HepG2 (cell line): ENCODE measurements around the gene RPL27A. TPM values are rescaled to one million over a fixed set of nuclear protein-coding genes. Genes with fewer than 3 reads are reported as not detected.

Experiments used
- BHLHE40 ChIP-seq: IDR thresholded peaks from 2 replicates; pipeline ENCODE4 v1.6.1; 2011; ENCODE audit warnings: low read length, improper control_type of control experiment
- CEBPB ChIP-seq: IDR thresholded peaks from 2 replicates; pipeline ENCODE4 v1.6.1; 2011; ENCODE audit warnings: low read depth, low read length, improper control_type of control experiment, borderline replicate concordance
- HOXA5 ChIP-seq: sonication (generic); formaldehyde crosslinking; IDR thresholded peaks from 2 replicates; pipeline ENCODE4 v1.4.0; 2020; ENCODE audit warnings: missing genetic modification reagents
- MAFF ChIP-seq: IDR thresholded peaks from 2 replicates; pipeline ENCODE4 v1.6.1; 2011; ENCODE audit warnings: low read depth, low read length, improper control_type of control experiment
- NFIB ChIP-seq: sonication (generic); formaldehyde crosslinking; IDR thresholded peaks from 2 replicates; pipeline ENCODE4 v1.9.0; 2021; ENCODE audit warnings: missing genetic modification reagents, mild to moderate bottlenecking, borderline replicate concordance
- PRPF4 ChIP-seq: fragments of 200-400 bp; formaldehyde crosslinking; IDR thresholded peaks from 2 replicates; pipeline ENCODE4 v1.6.1; 2016; ENCODE audit warnings: low read length, low read depth; ENCODE audit not compliant: poor library complexity, severe bottlenecking
- RAD21 ChIP-seq: fragments of 450-650 bp; formaldehyde crosslinking; IDR thresholded peaks from 2 replicates; pipeline ENCODE4 v1.5.0; 2020; ENCODE audit warnings: mild to moderate bottlenecking
- RARG ChIP-seq: sonication (generic); formaldehyde crosslinking; IDR thresholded peaks from 2 replicates; pipeline ENCODE4 v1.4.0; 2020; ENCODE audit warnings: low read depth, mild to moderate bottlenecking, missing genetic modification reagents
- THRA ChIP-seq: sonication (generic); formaldehyde crosslinking; IDR thresholded peaks from 2 replicates; pipeline ENCODE4 v1.4.0; 2020; ENCODE audit warnings: missing genetic modification reagents, borderline replicate concordance
- ZFP37 ChIP-seq: sonication (generic); formaldehyde crosslinking; IDR thresholded peaks from 2 replicates; pipeline ENCODE4 v1.4.0; 2020; ENCODE audit warnings: missing genetic modification reagents, borderline replicate concordance
- ZNF230 ChIP-seq: sonication (generic); formaldehyde crosslinking; IDR thresholded peaks from 2 replicates; pipeline ENCODE4 v1.4.0; 2020; ENCODE audit warnings: mild to moderate bottlenecking, missing genetic modification reagents
- ZNF251 ChIP-seq: sonication (generic); formaldehyde crosslinking; IDR thresholded peaks from 2 replicates; pipeline ENCODE4 v1.9.0; 2021; ENCODE audit warnings: mild to moderate bottlenecking, missing genetic modification reagents
- ZNF607 ChIP-seq: sonication (generic); formaldehyde crosslinking; IDR thresholded peaks from 2 replicates; pipeline ENCODE4 v1.5.1; 2020; ENCODE audit warnings: missing genetic modification reagents, mild to moderate bottlenecking, borderline replicate concordance
- ZNF788 ChIP-seq: sonication (generic); formaldehyde crosslinking; IDR thresholded peaks from 2 replicates; pipeline ENCODE4 v1.5.0; 2020; ENCODE audit warnings: mild to moderate bottlenecking, missing genetic modification reagents, borderline replicate concordance
- ZSCAN22 ChIP-seq: sonication (generic); formaldehyde crosslinking; IDR thresholded peaks from 2 replicates; pipeline ENCODE4 v1.4.0; 2020; ENCODE audit warnings: mild to moderate bottlenecking, missing genetic modification reagents
- polyA plus RNA-seq, 8 experiments: library from polyadenylated mRNA; depleted of rRNA in 3 of 8; stranded (reverse) in 7 of 8; unstranded in 1 of 8; fragments of >200 nt; fragmentation: Illumina TruSeq in 4 of 8; extraction: Trizol in 4 of 8; gene quantifications; 2 replicates each; pipeline versions ENCODE4 v1.2.1 to v1.2.3, GENCODE V29; 2011 to 2016; ENCODE audit warnings: low read depth in 4 of 8, missing spikeins in 1 of 8, mixed read lengths in 1 of 8; ENCODE audit not compliant: insufficient read depth in 1 of 8
- total RNA-seq, 5 experiments: library from RNA; depleted of rRNA; stranded (reverse); fragments of >200 nt; fragmentation: Illumina TruSeq; extraction: Trizol; gene quantifications; 2 replicates each; pipeline ENCODE4 v1.2.3, GENCODE V29; 2016; ENCODE audit warnings: low read depth in 1 of 5
- TF ChIP-seq, protein P1 (sequence below): IDR thresholded peaks from 2 replicates; pipeline ENCODE4 v1.6.1; 2012; ENCODE audit warnings: inconsistent platforms
- TF ChIP-seq, protein P2 (sequence below): IDR thresholded peaks from 2 replicates; pipeline ENCODE4 v1.6.1; 2016; ENCODE audit warnings: missing compliant biosample characterization, missing genetic modification reagents, borderline replicate concordance
- TF ChIP-seq, protein P3 (sequence below): sonication (generic); formaldehyde crosslinking; IDR thresholded peaks from 2 replicates; pipeline ENCODE4 v1.4.0; 2020; ENCODE audit warnings: missing genetic modification reagents, borderline replicate concordance
- TF ChIP-seq, protein P4 (sequence below): sonication (generic); formaldehyde crosslinking; IDR thresholded peaks from 2 replicates; pipeline ENCODE4 v1.8.1; 2023; ENCODE audit warnings: mild to moderate bottlenecking, inconsistent platforms, moderate library complexity, missing genetic modification reagents, borderline replicate concordance
- TF ChIP-seq, protein P5 (sequence below): sonication (generic); formaldehyde crosslinking; conservative IDR thresholded peaks from 2 replicates; pipeline ENCODE4 v1.8.0; 2022; ENCODE audit warnings: low read depth, missing genetic modification reagents

RPL27A gene
- total and polyA plus RNA-seq, 2 of the 13 experiments (the other 11 are each of a cell fraction or from before 2014, with no cell fraction given) = 1,531 to 2,153 TPM

DNA sequence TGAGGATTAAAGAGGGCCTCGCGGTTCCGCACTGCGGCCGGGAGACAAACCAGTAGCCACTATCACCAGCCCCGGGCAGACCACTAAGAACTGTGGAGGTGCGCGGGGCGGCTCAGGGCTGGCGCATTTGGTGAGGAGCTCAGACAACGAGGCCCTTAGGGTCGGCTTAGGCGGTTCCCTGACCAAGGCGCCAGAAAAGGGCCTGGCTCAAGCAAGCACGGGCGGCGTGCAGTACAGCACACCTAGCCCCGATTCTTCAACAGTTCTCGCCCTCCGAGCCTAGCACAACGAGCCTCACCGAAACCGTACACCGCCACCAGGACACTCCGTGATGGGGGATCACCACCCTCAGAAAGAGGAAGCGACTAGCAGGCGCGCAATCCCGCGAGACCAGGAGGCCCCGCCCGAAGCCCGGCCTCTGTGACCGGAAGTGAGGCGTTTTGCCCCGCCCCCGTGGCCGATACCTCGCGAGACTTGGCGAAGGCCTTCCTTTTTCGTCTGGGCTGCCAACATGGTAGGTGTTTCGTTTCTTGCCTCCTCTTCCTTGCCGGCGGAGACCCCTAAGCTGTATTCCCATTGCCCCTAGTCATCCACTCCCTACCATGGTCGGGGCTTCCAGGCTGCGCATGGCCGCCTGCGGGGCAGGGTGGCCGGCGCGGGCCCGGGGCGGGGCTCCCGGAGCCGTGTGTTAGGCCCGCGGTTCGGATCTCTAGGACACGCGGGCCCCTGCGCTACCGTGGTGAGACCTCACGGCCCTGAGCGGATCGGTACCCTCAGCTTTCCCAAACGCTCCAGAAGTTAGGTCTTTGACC, at the start of gene RPL27A, which contains the start of gene TRIM66 (continued):
- peak; percentile 20; the same call in 1 of the 2 replicates for TF ChIP-seq RAD21
- TF ChIP-seq ZNF251 (CRISPR knock-in tag) = 0 out of 2 replicates have a peak, but pooled peaks have one; percentile 22
- TF ChIP-seq, protein P1, sequence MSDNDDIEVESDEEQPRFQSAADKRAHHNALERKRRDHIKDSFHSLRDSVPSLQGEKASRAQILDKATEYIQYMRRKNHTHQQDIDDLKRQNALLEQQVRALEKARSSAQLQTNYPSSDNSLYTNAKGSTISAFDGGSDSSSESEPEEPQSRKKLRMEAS = peak; percentile 74
- TF ChIP-seq THRA (CRISPR knock-in tag) = no peak
- TF ChIP-seq, protein P2, sequence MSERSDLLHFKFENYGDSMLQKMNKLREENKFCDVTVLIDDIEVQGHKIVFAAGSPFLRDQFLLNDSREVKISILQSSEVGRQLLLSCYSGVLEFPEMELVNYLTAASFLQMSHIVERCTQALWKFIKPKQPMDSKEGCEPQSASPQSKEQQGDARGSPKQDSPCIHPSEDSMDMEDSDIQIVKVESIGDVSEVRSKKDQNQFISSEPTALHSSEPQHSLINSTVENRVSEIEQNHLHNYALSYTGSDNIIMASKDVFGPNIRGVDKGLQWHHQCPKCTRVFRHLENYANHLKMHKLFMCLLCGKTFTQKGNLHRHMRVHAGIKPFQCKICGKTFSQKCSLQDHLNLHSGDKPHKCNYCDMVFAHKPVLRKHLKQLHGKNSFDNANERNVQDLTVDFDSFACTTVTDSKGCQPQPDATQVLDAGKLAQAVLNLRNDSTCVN = peak; percentile 32; the same call in 1 of the 2 replicates
- no peak for TF ChIP-seq MAFF
- peak; percentile 17; the same call in 1 of the 2 replicates for TF ChIP-seq ZFP37 (CRISPR knock-in tag)
- TF ChIP-seq PRPF4 = no peak
- TF ChIP-seq NFIB (CRISPR knock-in tag) = no peak
- TF ChIP-seq, protein P3, sequence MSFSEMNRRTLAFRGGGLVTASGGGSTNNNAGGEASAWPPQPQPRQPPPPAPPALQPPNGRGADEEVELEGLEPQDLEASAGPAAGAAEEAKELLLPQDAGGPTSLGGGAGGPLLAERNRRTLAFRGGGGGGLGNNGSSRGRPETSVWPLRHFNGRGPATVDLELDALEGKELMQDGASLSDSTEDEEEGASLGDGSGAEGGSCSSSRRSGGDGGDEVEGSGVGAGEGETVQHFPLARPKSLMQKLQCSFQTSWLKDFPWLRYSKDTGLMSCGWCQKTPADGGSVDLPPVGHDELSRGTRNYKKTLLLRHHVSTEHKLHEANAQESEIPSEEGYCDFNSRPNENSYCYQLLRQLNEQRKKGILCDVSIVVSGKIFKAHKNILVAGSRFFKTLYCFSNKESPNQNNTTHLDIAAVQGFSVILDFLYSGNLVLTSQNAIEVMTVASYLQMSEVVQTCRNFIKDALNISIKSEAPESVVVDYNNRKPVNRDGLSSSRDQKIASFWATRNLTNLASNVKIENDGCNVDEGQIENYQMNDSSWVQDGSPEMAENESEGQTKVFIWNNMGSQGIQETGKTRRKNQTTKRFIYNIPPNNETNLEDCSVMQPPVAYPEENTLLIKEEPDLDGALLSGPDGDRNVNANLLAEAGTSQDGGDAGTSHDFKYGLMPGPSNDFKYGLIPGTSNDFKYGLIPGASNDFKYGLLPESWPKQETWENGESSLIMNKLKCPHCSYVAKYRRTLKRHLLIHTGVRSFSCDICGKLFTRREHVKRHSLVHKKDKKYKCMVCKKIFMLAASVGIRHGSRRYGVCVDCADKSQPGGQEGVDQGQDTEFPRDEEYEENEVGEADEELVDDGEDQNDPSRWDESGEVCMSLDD (CRISPR knock-in tag) = no peak; the same call in 1 of the 2 replicates
- TF ChIP-seq, protein P4, sequence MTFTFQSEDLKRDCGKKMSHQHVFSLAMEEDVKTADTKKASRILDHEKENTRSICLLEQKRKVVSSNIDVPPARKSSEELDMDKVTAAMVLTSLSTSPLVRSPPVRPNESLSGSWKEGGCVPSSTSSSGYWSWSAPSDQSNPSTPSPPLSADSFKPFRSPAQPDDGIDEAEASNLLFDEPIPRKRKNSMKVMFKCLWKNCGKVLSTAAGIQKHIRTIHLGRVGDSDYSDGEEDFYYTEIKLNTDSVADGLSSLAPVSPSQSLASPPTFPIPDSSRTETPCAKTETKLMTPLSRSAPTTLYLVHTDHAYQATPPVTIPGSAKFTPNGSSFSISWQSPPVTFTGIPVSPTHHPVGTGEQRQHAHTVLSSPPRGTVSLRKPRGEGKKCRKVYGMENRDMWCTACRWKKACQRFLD = peak; percentile 72; the same call in 1 of the 2 replicates
- TF ChIP-seq, protein P5, sequence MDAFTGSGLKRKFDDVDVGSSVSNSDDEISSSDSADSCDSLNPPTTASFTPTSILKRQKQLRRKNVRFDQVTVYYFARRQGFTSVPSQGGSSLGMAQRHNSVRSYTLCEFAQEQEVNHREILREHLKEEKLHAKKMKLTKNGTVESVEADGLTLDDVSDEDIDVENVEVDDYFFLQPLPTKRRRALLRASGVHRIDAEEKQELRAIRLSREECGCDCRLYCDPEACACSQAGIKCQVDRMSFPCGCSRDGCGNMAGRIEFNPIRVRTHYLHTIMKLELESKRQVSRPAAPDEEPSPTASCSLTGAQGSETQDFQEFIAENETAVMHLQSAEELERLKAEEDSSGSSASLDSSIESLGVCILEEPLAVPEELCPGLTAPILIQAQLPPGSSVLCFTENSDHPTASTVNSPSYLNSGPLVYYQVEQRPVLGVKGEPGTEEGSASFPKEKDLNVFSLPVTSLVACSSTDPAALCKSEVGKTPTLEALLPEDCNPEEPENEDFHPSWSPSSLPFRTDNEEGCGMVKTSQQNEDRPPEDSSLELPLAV (CRISPR knock-in tag) = no peak
- peak; percentile 41; the same call in 1 of the 2 replicates for TF ChIP-seq ZNF607 (CRISPR knock-in tag)
- peak; percentile 77 for TF ChIP-seq HOXA5
- peak; percentile 54 for TF ChIP-seq ZSCAN22 (CRISPR knock-in tag)
- TF ChIP-seq RARG (CRISPR knock-in tag) = peak; percentile 72
- 0 out of 2 replicates have a peak, but pooled peaks have one; percentile 75 for TF ChIP-seq ZNF230 (CRISPR knock-in tag)
- no peak for TF ChIP-seq BHLHE40
- TF ChIP-seq ZNF788 (CRISPR knock-in tag) = peak; percentile 79; the same call in 1 of the 2 replicates
- no peak for TF ChIP-seq CEBPB
